AG09309 (cell line): ENCODE data around the gene CST9.

ENCODE experiments used
- DNase-seq: peaks from one replicate; pipeline ENCODE4 v3.0.0-alpha.2; 2010; ENCODE audit warnings: low read depth
- H3K4me3 ChIP-seq: 2 replicates; pipeline ENCODE4 v1.5.1; 2011; ENCODE audit warnings: mild to moderate bottlenecking, low read depth, low read length, moderate library complexity; ENCODE audit not compliant: control insufficient read depth
- TF ChIP-seq, protein P1 (sequence below): IDR thresholded peaks from 2 replicates; pipeline ENCODE4 v1.5.1; 2011; ENCODE audit warnings: mild to moderate bottlenecking, low read depth, low read length, inconsistent platforms; ENCODE audit not compliant: insufficient read depth, control insufficient read depth; ENCODE audit errors: missing control alignments

CST9 gene

DNA sequence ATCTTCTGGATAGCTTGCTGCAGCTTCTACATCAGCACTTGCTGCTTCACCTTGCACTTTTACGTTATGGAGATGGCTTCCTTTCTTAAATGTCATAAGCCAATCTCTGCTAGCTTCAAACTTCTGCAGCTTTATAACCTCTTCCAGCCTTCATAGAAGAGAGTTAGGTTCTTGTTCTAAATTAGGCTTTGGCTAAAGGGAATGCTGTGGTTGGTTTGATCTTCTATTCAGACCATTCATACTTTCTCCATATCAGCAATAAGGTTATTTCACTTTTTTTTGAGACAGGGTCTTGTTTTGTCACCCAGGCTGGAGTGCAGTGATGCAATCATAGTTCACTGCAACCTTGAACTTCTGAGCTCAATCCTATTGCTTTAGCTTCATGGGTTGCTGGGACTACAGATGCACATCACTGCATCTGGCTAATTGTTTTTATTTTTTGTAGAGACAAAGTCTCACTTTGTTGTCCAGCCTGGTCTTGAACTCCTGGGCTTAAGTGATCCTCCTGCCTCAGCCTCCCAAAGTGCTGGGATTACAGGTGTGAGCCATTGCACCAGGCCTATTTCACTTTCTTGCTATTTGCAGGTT lies 44.2 kb upstream of the CST9 start:
- TF ChIP-seq, protein P1, sequence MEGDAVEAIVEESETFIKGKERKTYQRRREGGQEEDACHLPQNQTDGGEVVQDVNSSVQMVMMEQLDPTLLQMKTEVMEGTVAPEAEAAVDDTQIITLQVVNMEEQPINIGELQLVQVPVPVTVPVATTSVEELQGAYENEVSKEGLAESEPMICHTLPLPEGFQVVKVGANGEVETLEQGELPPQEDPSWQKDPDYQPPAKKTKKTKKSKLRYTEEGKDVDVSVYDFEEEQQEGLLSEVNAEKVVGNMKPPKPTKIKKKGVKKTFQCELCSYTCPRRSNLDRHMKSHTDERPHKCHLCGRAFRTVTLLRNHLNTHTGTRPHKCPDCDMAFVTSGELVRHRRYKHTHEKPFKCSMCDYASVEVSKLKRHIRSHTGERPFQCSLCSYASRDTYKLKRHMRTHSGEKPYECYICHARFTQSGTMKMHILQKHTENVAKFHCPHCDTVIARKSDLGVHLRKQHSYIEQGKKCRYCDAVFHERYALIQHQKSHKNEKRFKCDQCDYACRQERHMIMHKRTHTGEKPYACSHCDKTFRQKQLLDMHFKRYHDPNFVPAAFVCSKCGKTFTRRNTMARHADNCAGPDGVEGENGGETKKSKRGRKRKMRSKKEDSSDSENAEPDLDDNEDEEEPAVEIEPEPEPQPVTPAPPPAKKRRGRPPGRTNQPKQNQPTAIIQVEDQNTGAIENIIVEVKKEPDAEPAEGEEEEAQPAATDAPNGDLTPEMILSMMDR: no peak
- no peak for DNase-seq
- no peak overlapping the region for H3K4me3 ChIP-seq

DNA sequence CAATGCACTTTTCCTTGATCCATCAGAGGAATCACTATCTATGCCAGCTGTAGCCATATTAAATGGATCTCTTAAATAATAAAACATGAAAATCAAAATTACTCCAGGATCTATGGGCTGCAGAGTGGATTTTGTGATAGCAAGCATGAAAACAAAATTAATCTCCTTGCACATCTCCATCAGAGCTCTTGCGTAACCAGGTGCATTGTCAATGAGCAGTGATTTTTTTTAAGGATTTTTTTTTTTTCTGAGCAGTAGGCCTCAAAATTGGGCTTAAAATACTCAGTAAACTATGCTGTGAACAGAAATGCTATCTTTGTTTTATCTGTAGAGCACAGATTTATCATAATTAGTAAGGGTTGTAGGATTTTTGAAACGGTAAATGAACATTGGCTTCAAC lies 43.5 kb upstream of the CST9 start:
- TF ChIP-seq, protein P1: no peak
- DNase-seq: no peak
- H3K4me3 ChIP-seq: no peak overlapping the region

DNA sequence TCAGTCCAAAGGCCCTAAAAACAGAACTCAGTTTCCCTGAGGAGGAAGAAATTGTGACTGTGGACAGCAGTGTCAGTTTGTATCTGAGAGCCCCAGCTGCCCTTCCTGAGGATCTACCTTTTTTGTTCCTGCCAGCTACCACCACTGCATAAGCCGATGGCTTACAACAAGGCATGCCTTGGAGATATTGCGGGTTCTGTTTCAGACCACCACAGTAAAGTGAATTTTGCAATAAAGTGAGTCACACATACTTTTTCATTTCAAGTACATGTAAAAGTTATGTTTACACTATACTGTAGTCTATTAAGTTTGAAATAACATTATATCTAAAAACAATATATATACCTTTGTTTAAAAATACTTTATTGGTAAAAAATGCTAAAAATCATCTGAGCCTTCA lies 41.6 kb upstream of the CST9 start:
- no peak for DNase-seq
- H3K4me3 ChIP-seq: no peak overlapping the region
- TF ChIP-seq, protein P1: no peak

DNA sequence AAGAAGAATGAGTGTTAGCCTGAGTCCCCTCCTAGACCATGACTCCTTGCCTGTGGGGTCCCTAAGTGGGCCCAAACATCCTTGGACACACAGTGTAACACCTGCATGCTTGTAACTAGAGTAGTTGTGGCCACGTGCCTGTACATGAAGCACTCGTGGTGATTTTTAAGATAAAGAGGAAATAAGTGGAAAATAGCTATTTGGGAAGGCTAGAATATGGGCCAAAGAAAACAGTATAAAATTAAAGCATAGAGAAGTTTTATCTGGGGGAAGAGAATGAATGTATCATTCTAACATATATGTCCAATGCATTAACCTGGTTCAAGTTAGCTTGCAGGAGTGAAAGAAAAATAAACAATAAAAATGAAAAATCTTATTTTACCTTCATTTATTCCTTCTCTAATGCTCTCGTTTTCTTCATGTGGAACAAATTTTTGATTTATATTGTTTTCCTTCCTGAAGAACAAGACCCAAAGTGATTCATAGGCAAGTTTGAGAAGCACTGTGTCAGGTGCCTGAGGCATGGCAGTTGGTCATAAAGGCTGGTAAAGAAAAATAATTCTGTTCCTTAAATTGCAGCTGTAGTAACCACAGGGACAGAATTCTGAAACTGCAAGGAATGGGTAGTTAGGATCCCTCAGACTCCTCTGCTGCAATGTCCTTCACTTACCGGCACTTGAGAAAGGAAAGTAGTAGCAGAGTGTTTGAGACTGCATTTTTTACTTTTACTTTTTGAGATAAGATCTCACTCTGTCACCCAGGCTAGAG lies 40.6 kb upstream of the CST9 start:
- DNase-seq: no peak
- TF ChIP-seq, protein P1: no peak
- no peak overlapping the region for H3K4me3 ChIP-seq

DNA sequence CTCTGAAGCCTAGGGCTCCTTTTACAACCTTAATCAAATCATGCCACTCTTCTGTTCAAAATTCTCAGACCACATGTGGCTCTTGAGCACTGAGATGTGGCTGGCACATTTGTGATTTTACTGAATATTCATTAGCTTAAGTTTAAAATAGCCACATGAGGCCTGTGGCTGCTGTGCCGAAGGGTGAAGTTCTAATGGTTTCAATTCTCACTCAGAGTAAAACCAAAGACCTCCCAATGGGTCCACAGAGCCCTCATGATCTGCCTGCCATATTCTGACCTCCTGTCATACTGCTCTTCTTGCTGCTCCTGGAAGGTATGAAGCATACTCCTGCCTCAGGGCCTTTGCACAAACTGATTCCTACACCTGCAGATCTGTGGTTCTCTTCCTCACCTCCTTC lies 39.9 kb upstream of the CST9 start:
- no peak overlapping the region for H3K4me3 ChIP-seq
- TF ChIP-seq, protein P1: no peak
- no peak for DNase-seq

GRCh38 chr20:23644164-23644563 lies 38.4 kb upstream of the CST9 start:
- DNase-seq: no peak
- H3K4me3 ChIP-seq: no peak overlapping the region

More at GRCh38 chr20:23644164-23644563, 38.4 kb upstream of the CST9 start:
- TF ChIP-seq, protein P1: no peak
